HepG2 (cell line): ENCODE measurements around the gene GLRA1. TPM values are rescaled to one million over a fixed set of nuclear protein-coding genes. Genes with fewer than 3 reads are reported as not detected.
A peak's percentile ranks its signal among the peaks of the same experiment; 100 is the strongest.

Experiments used
- AGO2 ChIP-seq: fragments of 200-400 bp; formaldehyde crosslinking; optimal IDR thresholded peaks from 2 replicates; pipeline ENCODE3; 2017; ENCODE audit warnings: mild to moderate bottlenecking, low read depth, low read length, moderate library complexity
- ARNT ChIP-seq: fragments of 450-650 bp; IDR thresholded peaks from 2 replicates; pipeline ENCODE4 v1.6.1; 2017
- ASH2L ChIP-seq: fragments of 300-600, 200-600 bp; sonication (generic); IDR thresholded peaks from 2 replicates; pipeline ENCODE4 v1.7.0; 2017; ENCODE audit warnings: low read depth, mild to moderate bottlenecking, moderate library complexity, mixed read lengths, low read length; ENCODE audit not compliant: insufficient read length
- BORCS8-MEF2B ChIP-seq: sonication (generic); formaldehyde crosslinking; IDR thresholded peaks from 2 replicates; pipeline ENCODE4 v1.8.0; 2022; ENCODE audit warnings: mild to moderate bottlenecking, missing genetic modification reagents
- CEBPG ChIP-seq: IDR thresholded peaks from 2 replicates; pipeline ENCODE4 v1.6.1; 2016
- FOXK2 ChIP-seq: fragments of 450-650 bp; IDR thresholded peaks from 2 replicates; pipeline ENCODE4 v1.6.1; 2016
- ISL2 ChIP-seq: sonication (generic); formaldehyde crosslinking; IDR thresholded peaks from 2 replicates; pipeline ENCODE4 v1.5.0; 2020; ENCODE audit warnings: missing genetic modification reagents
- ISX ChIP-seq: sonication (generic); formaldehyde crosslinking; conservative IDR thresholded peaks from 2 replicates; pipeline ENCODE4 v1.5.0; 2020; ENCODE audit warnings: missing genetic modification reagents
- JDP2 ChIP-seq: sonication (generic); formaldehyde crosslinking; IDR thresholded peaks from 2 replicates; pipeline ENCODE4 v1.8.1; 2022; ENCODE audit warnings: missing genetic modification reagents, borderline replicate concordance
- KDM2A ChIP-seq: sonication (generic); formaldehyde crosslinking; IDR thresholded peaks from 2 replicates; pipeline ENCODE4 v1.4.0; 2020; ENCODE audit warnings: low read depth, missing genetic modification reagents, borderline replicate concordance
- MZF1 ChIP-seq: sonication (generic); formaldehyde crosslinking; IDR thresholded peaks from 2 replicates; pipeline ENCODE4 v1.8.1; 2023; ENCODE audit warnings: mild to moderate bottlenecking, missing genetic modification reagents, borderline replicate concordance
- NCOA2 ChIP-seq: sonication (generic); formaldehyde crosslinking; IDR thresholded peaks from 2 replicates; pipeline ENCODE4 v1.8.0; 2022; ENCODE audit warnings: inconsistent platforms
- NCOR1 ChIP-seq: fragments of 200-600 bp; sonication (generic); IDR thresholded peaks from 2 replicates; pipeline ENCODE4 v1.7.0; 2017; ENCODE audit warnings: antibody characterized with exemption, low read length, borderline replicate concordance
- NFE2L1 ChIP-seq: sonication (generic); formaldehyde crosslinking; IDR thresholded peaks from 2 replicates; pipeline ENCODE4 v1.4.0; 2020; ENCODE audit warnings: missing genetic modification reagents, mild to moderate bottlenecking, borderline replicate concordance
- NR2F2 ChIP-seq: IDR thresholded peaks from 2 replicates; pipeline ENCODE4 v1.6.1; 2012; ENCODE audit warnings: low read depth, inconsistent platforms, borderline replicate concordance
- NR2F6 ChIP-seq, 2 experiments: IDR thresholded peaks; 2 replicates each; pipeline ENCODE4 v1.6.1; 2016; ENCODE audit warnings: antibody characterized with exemption in 1 of 2, mild to moderate bottlenecking in 1 of 2
- PBX3 ChIP-seq: sonication (generic); formaldehyde crosslinking; IDR thresholded peaks from 2 replicates; pipeline ENCODE4 v1.8.1; 2023; ENCODE audit warnings: missing genetic modification reagents, inconsistent platforms, borderline replicate concordance
- SIN3B ChIP-seq: fragments of 150-350 bp; IDR thresholded peaks from 2 replicates; pipeline ENCODE4 v1.6.1; 2014; ENCODE audit warnings: low read length
- SNRNP70 ChIP-seq: fragments of 200-400 bp; formaldehyde crosslinking; IDR thresholded peaks from 2 replicates; pipeline ENCODE4 v1.6.1; 2017; ENCODE audit warnings: mild to moderate bottlenecking, low read depth, low read length, moderate library complexity
- SOX5 ChIP-seq: IDR thresholded peaks from 2 replicates; pipeline ENCODE4 v1.6.1; 2016; ENCODE audit warnings: borderline replicate concordance
- SP2 ChIP-seq: sonication (generic); formaldehyde crosslinking; IDR thresholded peaks from 2 replicates; pipeline ENCODE4 v1.5.1; 2020; ENCODE audit warnings: mild to moderate bottlenecking, missing genetic modification reagents
- TFDP2 ChIP-seq: sonication (generic); formaldehyde crosslinking; IDR thresholded peaks from 2 replicates; pipeline ENCODE4 v1.4.0; 2020; ENCODE audit warnings: missing genetic modification reagents
- TP53 ChIP-seq: sonication (generic); formaldehyde crosslinking; conservative IDR thresholded peaks from 2 replicates; pipeline ENCODE4 v1.4.0; 2020; ENCODE audit warnings: missing genetic modification reagents
- WIZ ChIP-seq: sonication (generic); formaldehyde crosslinking; IDR thresholded peaks from 2 replicates; pipeline ENCODE4 v1.5.1; 2020; ENCODE audit warnings: mild to moderate bottlenecking, missing genetic modification reagents
- ZBTB7B ChIP-seq: sonication (generic); formaldehyde crosslinking; IDR thresholded peaks from 2 replicates; pipeline ENCODE4 v1.4.0; 2020; ENCODE audit warnings: missing genetic modification reagents
- ZNF138 ChIP-seq: sonication (generic); formaldehyde crosslinking; IDR thresholded peaks from 2 replicates; pipeline ENCODE4 v1.5.0; 2020; ENCODE audit warnings: mild to moderate bottlenecking, low read depth, missing genetic modification reagents
- ZNF335 ChIP-seq: sonication (generic); formaldehyde crosslinking; IDR thresholded peaks from 2 replicates; pipeline ENCODE4 v1.4.0; 2020; ENCODE audit warnings: missing genetic modification reagents
- ZNF33B ChIP-seq: sonication (generic); formaldehyde crosslinking; IDR thresholded peaks from 2 replicates; pipeline ENCODE4 v1.5.1; 2020; ENCODE audit warnings: mild to moderate bottlenecking, missing genetic modification reagents
- ZNF382 ChIP-seq: sonication (generic); formaldehyde crosslinking; IDR thresholded peaks from 2 replicates; pipeline ENCODE4 v1.5.0; 2020; ENCODE audit warnings: missing genetic modification reagents, mild to moderate bottlenecking, borderline replicate concordance
- ZNF546 ChIP-seq: sonication (generic); formaldehyde crosslinking; conservative IDR thresholded peaks from 2 replicates; pipeline ENCODE4 v1.8.1; 2023; ENCODE audit warnings: mild to moderate bottlenecking, missing genetic modification reagents
- ZNF800 ChIP-seq: sonication (generic); formaldehyde crosslinking; IDR thresholded peaks from 2 replicates; pipeline ENCODE4 v1.4.0; 2020; ENCODE audit warnings: missing genetic modification reagents
- ZSCAN30 ChIP-seq: sonication (generic); formaldehyde crosslinking; IDR thresholded peaks from 2 replicates; pipeline ENCODE4 v1.5.0; 2020; ENCODE audit warnings: mild to moderate bottlenecking, missing genetic modification reagents
- polyA plus RNA-seq, 8 experiments: library from polyadenylated mRNA; depleted of rRNA in 3 of 8; stranded (reverse) in 7 of 8; unstranded in 1 of 8; fragments of >200 nt; fragmentation: Illumina TruSeq in 4 of 8; extraction: Trizol in 4 of 8; gene quantifications; 2 replicates each; pipeline versions ENCODE4 v1.2.1 to v1.2.3, GENCODE V29; 2011 to 2016; ENCODE audit warnings: low read depth in 4 of 8, missing spikeins in 1 of 8, mixed read lengths in 1 of 8; ENCODE audit not compliant: insufficient read depth in 1 of 8
- total RNA-seq, 5 experiments: library from RNA; depleted of rRNA; stranded (reverse); fragments of >200 nt; fragmentation: Illumina TruSeq; extraction: Trizol; gene quantifications; 2 replicates each; pipeline ENCODE4 v1.2.3, GENCODE V29; 2016; ENCODE audit warnings: low read depth in 1 of 5

Gene GLRA1
- total and polyA plus RNA-seq, 2 of the 13 experiments (the other 11 are each of a cell fraction or from before 2014, with no cell fraction given) = not detected

- TF ChIP-seq AGO2 = no peak
- peak; percentile 31; the same call in 1 of the 2 replicates for TF ChIP-seq CEBPG
- TF ChIP-seq TFDP2 = no peak
- TF ChIP-seq NCOA2 = peak; percentile 79
- TF ChIP-seq NR2F6 (IDR thresholded peaks at IDR 0.05) = peak; percentile 64
- peak; percentile 43 for TF ChIP-seq NR2F6 (CRISPR knock-in tag; IDR thresholded peaks at IDR 0.05)
- TF ChIP-seq ISL2 = peak; percentile 65
- TF ChIP-seq SNRNP70 = no peak
- TF ChIP-seq NR2F2 = peak; percentile 22; the same call in 1 of the 2 replicates
- no peak for TF ChIP-seq SIN3B
- no peak for TF ChIP-seq MZF1 (CRISPR knock-in tag)
- no peak for TF ChIP-seq ARNT
- no peak for TF ChIP-seq ZNF382 (CRISPR knock-in tag)
- no peak for TF ChIP-seq WIZ (CRISPR knock-in tag)
- TF ChIP-seq ZNF800 (CRISPR knock-in tag) = no peak
- TF ChIP-seq ZNF546 (CRISPR knock-in tag) = no peak
- no peak for TF ChIP-seq JDP2 (CRISPR knock-in tag)
- TF ChIP-seq ZNF335 (CRISPR knock-in tag) = no peak
- no peak for TF ChIP-seq ZNF138 (CRISPR knock-in tag)
- no peak for TF ChIP-seq KDM2A (CRISPR knock-in tag)
- TF ChIP-seq TP53 (CRISPR knock-in tag) = no peak
- TF ChIP-seq ISX (CRISPR knock-in tag) = no peak
- TF ChIP-seq ZNF33B (CRISPR knock-in tag) = no peak
- no peak for TF ChIP-seq PBX3 (CRISPR knock-in tag)
- TF ChIP-seq ZBTB7B (CRISPR knock-in tag) = peak; percentile 83
- no peak for TF ChIP-seq ZSCAN30
- peak; percentile 55; the same call in 1 of the 2 replicates for TF ChIP-seq FOXK2
- TF ChIP-seq SOX5 = peak; percentile 91
- peak; percentile 24 for TF ChIP-seq ASH2L
- no peak for TF ChIP-seq BORCS8-MEF2B (CRISPR knock-in tag)
- TF ChIP-seq NCOR1 = peak; percentile 78
- no peak for TF ChIP-seq NFE2L1 (CRISPR knock-in tag)
- TF ChIP-seq SP2 (CRISPR knock-in tag) = no peak
Observed at GRCh38 chr5:151820903-151821302, 103.7 kb downstream of the GLRA1 start (continued).
